ENCODE data around the gene ADCY4. TPM values are rescaled to one million over a fixed set of nuclear protein-coding genes. Genes with fewer than 3 reads are reported as not detected.

The ADCY4 gene
- total and polyA plus RNA-seq, 2 of the 13 experiments (the other 11 are each of a cell fraction or from before 2014, with no cell fraction given) = 0.03 TPM; not detected in 1

GRCh38 chr14:24299255-24300191, 35.3 kb downstream of the ADCY4 start, which contains the start of the genes DHRS1 and NOP9 (continued):
- TF ChIP-seq USF2 (IDR thresholded peaks at IDR 0.05; ENCODE audit: low read depth, low read length) (peak; percentile 6; the same call in 1 of the 2 replicates), USF2 (CRISPR knock-in tag; IDR thresholded peaks at IDR 0.05; ENCODE audit: borderline replicate concordance) (no peak), PHF8 (CRISPR knock-in tag; IDR thresholded peaks at IDR 0.05) (peak; percentile 100), ZNF274 (CRISPR knock-in tag; IDR thresholded peaks at IDR 0.05) (peak; percentile 99), NR1H2 (CRISPR knock-in tag; IDR thresholded peaks at IDR 0.05; ENCODE audit: borderline replicate concordance, low read depth) (peak; percentile 62; the same call in 1 of the 2 replicates), ZBTB2 (CRISPR knock-in tag; IDR thresholded peaks at IDR 0.05; ENCODE audit: low read depth) (no peak), ZNF850 (CRISPR knock-in tag; conservative IDR thresholded peaks at IDR 0.05) (peak; percentile 47; the same call in 1 of the 2 replicates), ZNF124 (CRISPR knock-in tag; IDR thresholded peaks at IDR 0.05) (peak; percentile 90), ZNF569 (CRISPR knock-in tag; IDR thresholded peaks at IDR 0.05; ENCODE audit: borderline replicate concordance) (no peak), ZNF644 (CRISPR knock-in tag; IDR thresholded peaks at IDR 0.05; ENCODE audit: low read depth) (0 out of 2 replicates have a peak, but pooled peaks have one; percentile 2), ZBED4 (CRISPR knock-in tag; IDR thresholded peaks at IDR 0.05; ENCODE audit: borderline replicate concordance) (peak; percentile 96), ATRX (CRISPR knock-in tag; IDR thresholded peaks at IDR 0.05; ENCODE audit: borderline replicate concordance) (0 out of 2 replicates have a peak, but pooled peaks have one; percentile 95), EP300 (IDR thresholded peaks at IDR 0.05; ENCODE audit: low read depth in 2 of 2, low read length in 2 of 2) (peak; percentile 63 to 81; a peak in 3 of 4 replicates), EP300 (CRISPR knock-in tag; IDR thresholded peaks at IDR 0.05; ENCODE audit: borderline replicate concordance) (peak; percentile 63; the same call in 1 of the 2 replicates), FOXA3 (CRISPR knock-in tag; IDR thresholded peaks at IDR 0.05) (peak; percentile 83), ZMYM4 (CRISPR knock-in tag; IDR thresholded peaks at IDR 0.05) (peak; percentile 97), CEBPZ (IDR thresholded peaks at IDR 0.05; ENCODE audit: low read length) (no peak)

Measured in HepG2 (cell line).